ENCODE measurements around the gene TRPT1. TPM values are rescaled to one million over a fixed set of nuclear protein-coding genes. Genes with fewer than 3 reads are reported as not detected.

TRPT1 gene
- total and polyA plus RNA-seq, 9 of the 15 experiments (the other 6 are each of a cell fraction or from before 2014, with no cell fraction given) = 4.6 to 41.7 (median 23.1) TPM

- TF ChIP-seq ZNF76 (CRISPR knock-in tag; IDR thresholded peaks at IDR 0.05; ENCODE audit: borderline replicate concordance) (no peak; the same call in 1 of the 2 replicates), CBX8 (IDR thresholded peaks at IDR 0.05; ENCODE audit: borderline replicate concordance, extremely low read depth, low read depth, low read length, poor library complexity, severe bottlenecking) (no peak), POLR2B (IDR thresholded peaks at IDR 0.05; ENCODE audit: low read depth, partially characterized antibody) (peak; percentile 63), EHMT2 (IDR thresholded peaks at IDR 0.05) (no peak), ZBED1 (IDR thresholded peaks at IDR 0.05) (no peak; the same call in 1 of the 2 replicates), ZNF143 (CRISPR knock-in tag; IDR thresholded peaks at IDR 0.05) (no peak), PML (IDR thresholded peaks at IDR 0.05; ENCODE audit: low read length) (no peak; the same call in 1 of the 2 replicates), ZNF589 (CRISPR knock-in tag; IDR thresholded peaks at IDR 0.05; ENCODE audit: low read depth) (no peak; the same call in 1 of the 2 replicates), ZNF384 (IDR thresholded peaks at IDR 0.05; ENCODE audit: low read depth, low read length) (no peak), SP2 (IDR thresholded peaks at IDR 0.05; ENCODE audit: extremely low read depth, low read depth, low read length, poor library complexity, severe bottlenecking) (peak; percentile 14), RAD21 (CRISPR knock-in tag; conservative IDR thresholded peaks at IDR 0.05 in 1 of 2, IDR thresholded peaks at IDR 0.05 in 1 of 2) (peak; percentile 19 to 21; a peak in 2 of 4 replicates), ZNF655 (CRISPR knock-in tag; IDR thresholded peaks at IDR 0.05) (no peak), RFX5 (IDR thresholded peaks at IDR 0.05; ENCODE audit: low read depth, low read length) (0 out of 2 replicates have a peak, but pooled peaks have one; percentile 12), CBX2 (IDR thresholded peaks at IDR 0.05; ENCODE audit: insufficient read depth, low read length, poor library complexity, severe bottlenecking) (no peak), ZNF41 (CRISPR knock-in tag; conservative IDR thresholded peaks at IDR 0.05) (no peak; the same call in 1 of the 2 replicates), ZNF780A (CRISPR knock-in tag; IDR thresholded peaks at IDR 0.05) (no peak), ZNF347 (CRISPR knock-in tag; IDR thresholded peaks at IDR 0.05; ENCODE audit: low read depth) (no peak), POU5F1 (IDR thresholded peaks at IDR 0.05; ENCODE audit: borderline replicate concordance, low read depth, low read length, partially characterized antibody) (peak; percentile 88), ZNF707 (CRISPR knock-in tag; conservative IDR thresholded peaks at IDR 0.05) (no peak), SP1 (CRISPR knock-in tag; IDR thresholded peaks at IDR 0.05) (peak; percentile 98), E2F4 (CRISPR knock-in tag; IDR thresholded peaks at IDR 0.05; ENCODE audit: low read depth) (no peak), TAL1 (IDR thresholded peaks at IDR 0.05) (no peak), HMGN3 (IDR thresholded peaks at IDR 0.05; ENCODE audit: borderline replicate concordance, extremely low read depth, insufficient read length, low read depth, low read length) (no peak), PPARD (CRISPR knock-in tag; IDR thresholded peaks at IDR 0.05) (no peak), SOX6 (IDR thresholded peaks at IDR 0.05) (0 out of 2 replicates have a peak, but pooled peaks have one; percentile 4)
- TF ChIP-seq, protein P1, sequence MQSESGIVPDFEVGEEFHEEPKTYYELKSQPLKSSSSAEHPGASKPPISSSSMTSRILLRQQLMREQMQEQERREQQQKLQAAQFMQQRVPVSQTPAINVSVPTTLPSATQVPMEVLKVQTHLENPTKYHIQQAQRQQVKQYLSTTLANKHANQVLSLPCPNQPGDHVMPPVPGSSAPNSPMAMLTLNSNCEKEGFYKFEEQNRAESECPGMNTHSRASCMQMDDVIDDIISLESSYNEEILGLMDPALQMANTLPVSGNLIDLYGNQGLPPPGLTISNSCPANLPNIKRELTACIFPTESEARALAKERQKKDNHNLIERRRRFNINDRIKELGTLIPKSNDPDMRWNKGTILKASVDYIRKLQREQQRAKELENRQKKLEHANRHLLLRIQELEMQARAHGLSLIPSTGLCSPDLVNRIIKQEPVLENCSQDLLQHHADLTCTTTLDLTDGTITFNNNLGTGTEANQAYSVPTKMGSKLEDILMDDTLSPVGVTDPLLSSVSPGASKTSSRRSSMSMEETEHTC (IDR thresholded peaks at IDR 0.05) = no peak
These were observed 43.7 kb upstream of the TRPT1 start (continued) for GRCh38 chr11:64269540-64270220.
